Measurements from ENCODE around the gene AP2A2. TPM values are rescaled to one million over a fixed set of nuclear protein-coding genes. Genes with fewer than 3 reads are reported as not detected.

The AP2A2 gene
- 82.9 and 92.9 TPM in 2 replicates for total RNA-seq (2022)
- Bru-seq, nascent RNA: percentile 67 among the genes with signal in this experiment
- percentile 80 among the genes with signal in this experiment for BruChase-seq, experiment 1, labeled RNA remaining after a 6-hour chase
- BruChase-seq, experiment 2, labeled RNA remaining after a 2-hour chase: percentile 75 among the genes with signal in this experiment
- long read RNA-seq, full-length matches to known transcripts: 18 of 30 reads
- long read RNA-seq, partial matches to known transcripts: 9 of 30 reads
- long read RNA-seq, other reads (novel, unspliced or antisense): 3 of 30 reads

DNA sequence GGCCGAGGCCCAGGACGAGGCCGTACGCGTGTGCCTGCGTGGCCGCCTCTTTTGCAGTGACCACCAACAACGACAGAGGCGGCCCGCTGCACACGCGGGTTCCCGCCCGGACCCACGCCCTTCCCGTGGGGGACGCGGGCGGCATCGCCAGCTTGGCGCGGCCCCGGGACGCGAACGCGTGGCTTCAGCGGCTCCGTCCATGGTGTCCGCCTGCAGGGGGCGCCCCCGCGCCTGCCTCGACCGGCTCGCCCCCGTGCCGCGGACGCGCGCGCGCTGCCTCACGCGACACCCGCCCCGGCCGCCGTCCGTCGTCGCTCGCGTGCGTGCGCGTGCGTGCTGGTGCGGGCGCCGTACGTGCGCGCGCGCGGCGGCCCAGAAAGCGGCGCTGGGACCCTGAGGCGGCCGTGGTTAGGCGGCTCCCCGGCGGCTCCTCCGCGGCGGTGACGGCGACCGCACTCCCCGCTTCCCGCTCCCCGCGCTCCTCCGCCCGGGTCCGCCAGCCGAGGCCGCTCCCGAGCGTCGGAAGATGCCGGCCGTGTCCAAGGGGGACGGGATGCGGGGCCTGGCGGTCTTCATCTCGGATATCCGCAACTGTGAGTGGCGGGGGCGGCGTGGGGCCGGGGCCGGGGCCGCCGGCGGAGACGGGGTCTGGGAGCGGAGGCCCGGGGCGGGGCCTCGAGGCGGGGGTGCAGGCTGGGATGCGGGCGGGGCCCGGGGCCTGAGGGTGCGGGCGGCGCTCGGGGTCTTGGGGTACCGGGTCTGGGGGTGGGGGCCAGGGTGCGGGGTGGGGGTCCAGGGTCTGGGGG, at the start of gene AP2A2:
TSS of gene AP2A2 (plus strand) at position 375 of the 806 bp plus-strand sequence. CDS start at position 527, 152 bp downstream.
- peak within 1 kb of the TSS; percentile 82 for H3K4me3 Mint-ChIP-seq (ENCODE audit: low read depth, unreplicated experiment)
- CTCF ChIA-PET: interaction anchor here (0.7 kb wide), 1 partner anchor 205 kb away, joined by 4 read pairs; no protein-coding TSS in a partner anchor
- H3K36me3 Mint-ChIP-seq (ENCODE audit: insufficient read depth, unreplicated experiment): peaks cover 26% of the 10 kb centered on the region
- DNase-seq: peak; percentile 95
- H3K27me3 Mint-ChIP-seq (ENCODE audit: unreplicated experiment): no peaks in the 10 kb centered on the region
- intact Hi-C loops (cut with micrococcal nuclease; ENCODE audit: unreplicated experiment): loop anchor here (10.0 kb wide), 1 partner anchor 119 kb away; no protein-coding TSS in a partner anchor
- H3K4me1 Mint-ChIP-seq (ENCODE audit: low read depth, unreplicated experiment): peaks cover 10% of the 10 kb centered on the region
- TF ChIP-seq, protein P1, sequence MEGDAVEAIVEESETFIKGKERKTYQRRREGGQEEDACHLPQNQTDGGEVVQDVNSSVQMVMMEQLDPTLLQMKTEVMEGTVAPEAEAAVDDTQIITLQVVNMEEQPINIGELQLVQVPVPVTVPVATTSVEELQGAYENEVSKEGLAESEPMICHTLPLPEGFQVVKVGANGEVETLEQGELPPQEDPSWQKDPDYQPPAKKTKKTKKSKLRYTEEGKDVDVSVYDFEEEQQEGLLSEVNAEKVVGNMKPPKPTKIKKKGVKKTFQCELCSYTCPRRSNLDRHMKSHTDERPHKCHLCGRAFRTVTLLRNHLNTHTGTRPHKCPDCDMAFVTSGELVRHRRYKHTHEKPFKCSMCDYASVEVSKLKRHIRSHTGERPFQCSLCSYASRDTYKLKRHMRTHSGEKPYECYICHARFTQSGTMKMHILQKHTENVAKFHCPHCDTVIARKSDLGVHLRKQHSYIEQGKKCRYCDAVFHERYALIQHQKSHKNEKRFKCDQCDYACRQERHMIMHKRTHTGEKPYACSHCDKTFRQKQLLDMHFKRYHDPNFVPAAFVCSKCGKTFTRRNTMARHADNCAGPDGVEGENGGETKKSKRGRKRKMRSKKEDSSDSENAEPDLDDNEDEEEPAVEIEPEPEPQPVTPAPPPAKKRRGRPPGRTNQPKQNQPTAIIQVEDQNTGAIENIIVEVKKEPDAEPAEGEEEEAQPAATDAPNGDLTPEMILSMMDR (IDR thresholded peaks at IDR 0.05; ENCODE audit: unreplicated experiment): peak; percentile 88
- no peaks in the 10 kb centered on the region for H3K9me3 Mint-ChIP-seq (ENCODE audit: low read depth, unreplicated experiment)
- peak within 1 kb of the TSS; percentile 56 for H3K27ac Mint-ChIP-seq (ENCODE audit: unreplicated experiment)
- no TSS peak for BruUV-seq (replicated peaks)

DNA sequence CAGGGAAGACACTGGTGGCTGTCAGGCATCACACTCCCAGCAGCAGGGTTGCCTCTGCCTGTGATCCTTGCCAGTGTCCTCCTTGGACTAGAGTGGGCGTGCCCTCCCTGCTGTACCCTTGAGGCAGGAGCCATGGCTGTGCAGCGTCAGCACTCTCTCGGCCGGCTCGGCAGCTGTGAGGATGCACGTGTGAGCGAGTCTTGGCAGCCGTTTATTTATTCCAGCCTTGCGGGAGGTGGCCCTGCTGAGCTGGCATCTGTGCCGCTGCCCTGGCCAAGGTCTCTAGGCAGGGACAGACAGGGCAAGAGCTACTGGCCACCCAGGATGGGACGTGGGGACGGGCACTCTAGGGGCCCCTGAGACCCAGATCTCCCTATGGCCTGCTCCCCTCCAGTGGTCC, 49.1 kb upstream of the AP2A2 start:
- Mint-ChIP-seq H3K4me1 (ENCODE audit: low read depth, unreplicated experiment) (no peaks in the 10 kb centered on the region), H3K27me3 (ENCODE audit: unreplicated experiment) (no peaks in the 10 kb centered on the region), H3K36me3 (ENCODE audit: insufficient read depth, unreplicated experiment) (peaks cover 45% of the 10 kb centered on the region), H3K9me3 (ENCODE audit: low read depth, unreplicated experiment) (no peaks in the 10 kb centered on the region), H3K27ac (ENCODE audit: unreplicated experiment) (no peak overlapping the region), H3K4me3 (ENCODE audit: low read depth, unreplicated experiment) (no peak overlapping the region)
- CTCF ChIA-PET: no interaction called here
- no peak for DNase-seq
- TF ChIP-seq, protein P1 (IDR thresholded peaks at IDR 0.05; ENCODE audit: unreplicated experiment): no peak
- intact Hi-C loops (cut with micrococcal nuclease; ENCODE audit: unreplicated experiment): no loop called here
- no TSS peak for BruUV-seq (replicated peaks)

DNA sequence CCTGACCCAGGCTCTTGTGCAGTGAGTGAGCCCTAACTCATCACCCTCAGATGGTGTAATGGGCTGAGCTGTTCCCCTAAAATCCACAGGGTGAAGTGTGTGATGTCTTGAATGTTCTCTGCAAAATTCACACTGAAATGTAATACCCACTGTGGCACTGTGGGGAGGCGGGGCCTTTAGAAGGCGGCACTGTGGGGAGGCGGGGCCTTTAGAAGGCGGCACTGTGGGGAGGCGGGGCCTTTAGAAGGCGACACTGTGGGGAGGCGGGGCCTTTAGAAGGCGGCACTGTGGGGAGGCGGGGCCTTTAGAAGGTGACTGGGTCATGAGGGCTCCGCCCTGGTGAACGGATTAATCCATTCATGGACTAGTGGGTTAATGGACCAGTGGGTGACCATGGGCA, 48.1 kb upstream of the AP2A2 start:
- intact Hi-C loops (cut with micrococcal nuclease; ENCODE audit: unreplicated experiment): no loop called here
- Mint-ChIP-seq H3K9me3 (ENCODE audit: low read depth, unreplicated experiment) (no peaks in the 10 kb centered on the region), H3K36me3 (ENCODE audit: insufficient read depth, unreplicated experiment) (peaks cover 36% of the 10 kb centered on the region), H3K4me3 (ENCODE audit: low read depth, unreplicated experiment) (no peak overlapping the region), H3K27me3 (ENCODE audit: unreplicated experiment) (no peaks in the 10 kb centered on the region), H3K4me1 (ENCODE audit: low read depth, unreplicated experiment) (no peaks in the 10 kb centered on the region), H3K27ac (ENCODE audit: unreplicated experiment) (no peak overlapping the region)
- DNase-seq: no peak
- TF ChIP-seq, protein P1 (IDR thresholded peaks at IDR 0.05; ENCODE audit: unreplicated experiment): no peak
- CTCF ChIA-PET: no interaction called here
- no TSS peak for BruUV-seq (replicated peaks)

DNA sequence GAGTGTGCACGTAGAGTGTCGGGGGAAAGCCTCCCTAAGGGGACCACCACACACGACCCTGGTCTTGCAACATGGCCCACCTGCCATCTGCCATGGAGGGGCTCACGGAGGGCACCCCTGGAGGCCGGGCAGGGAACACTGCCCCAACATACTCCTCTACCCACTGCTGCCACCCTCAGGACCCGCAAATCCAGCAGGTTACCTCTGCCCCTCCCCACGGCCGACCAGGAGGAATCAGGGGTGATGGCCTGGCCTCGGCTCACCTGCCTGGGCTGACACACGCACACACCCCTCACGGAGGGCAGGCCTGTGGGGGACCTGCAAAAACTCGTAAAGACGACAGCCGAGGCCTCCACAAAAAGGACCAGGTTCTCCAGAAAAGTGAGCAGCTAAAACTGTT, 45.2 kb upstream of the AP2A2 start:
- TF ChIP-seq, protein P1 (IDR thresholded peaks at IDR 0.05; ENCODE audit: unreplicated experiment): peak; percentile 17
- peaks cover 18% of the 10 kb centered on the region for H3K36me3 Mint-ChIP-seq (ENCODE audit: insufficient read depth, unreplicated experiment)
- no peak for DNase-seq
- CTCF ChIA-PET: no interaction called here
- intact Hi-C loops (cut with micrococcal nuclease; ENCODE audit: unreplicated experiment): no loop called here
- no peaks in the 10 kb centered on the region for H3K9me3 Mint-ChIP-seq (ENCODE audit: low read depth, unreplicated experiment)
- no peaks in the 10 kb centered on the region for H3K27me3 Mint-ChIP-seq (ENCODE audit: unreplicated experiment)
- no peak overlapping the region for H3K4me3 Mint-ChIP-seq (ENCODE audit: low read depth, unreplicated experiment)
- BruUV-seq (replicated peaks): no TSS peak
- H3K4me1 Mint-ChIP-seq (ENCODE audit: low read depth, unreplicated experiment): no peaks in the 10 kb centered on the region
- H3K27ac Mint-ChIP-seq (ENCODE audit: unreplicated experiment): no peak overlapping the region
